ENCODE data around the gene ZNF536.

Gene ZNF536

DNA sequence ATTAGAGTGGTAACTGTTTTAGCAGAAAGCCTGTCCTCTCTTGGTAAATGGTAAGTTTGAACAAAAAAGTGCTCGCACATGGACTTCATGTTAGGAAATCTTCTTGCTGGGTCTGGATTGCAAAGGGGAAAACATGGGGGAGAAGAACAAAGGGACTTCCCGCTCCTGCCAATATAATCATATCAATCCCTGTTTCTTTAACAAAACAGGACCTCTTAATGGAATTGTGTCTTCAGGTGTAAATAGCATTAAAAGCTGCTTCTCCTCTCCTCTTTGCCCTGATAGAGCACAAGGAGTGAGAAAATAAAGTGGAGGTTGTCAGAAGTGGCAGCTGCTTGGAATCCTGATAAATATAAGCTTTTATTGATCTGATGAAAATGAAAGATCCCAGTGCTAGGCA, 20.4 kb upstream of the ZNF536 start:
- no peak for DNase-seq
- no peak overlapping the region for H3K27ac Mint-ChIP-seq
- peaks cover 3% of the 10 kb centered on the region for H3K4me1 Mint-ChIP-seq (ENCODE audit: low read depth)
- H3K9me3 Mint-ChIP-seq, result no peaks in the 10 kb centered on the region
- H3K36me3 Mint-ChIP-seq (ENCODE audit: low read depth), result no peaks in the 10 kb centered on the region
- peaks cover 10% of the 10 kb centered on the region for H3K27me3 Mint-ChIP-seq
- H3K4me3 Mint-ChIP-seq, result no peak overlapping the region

DNA sequence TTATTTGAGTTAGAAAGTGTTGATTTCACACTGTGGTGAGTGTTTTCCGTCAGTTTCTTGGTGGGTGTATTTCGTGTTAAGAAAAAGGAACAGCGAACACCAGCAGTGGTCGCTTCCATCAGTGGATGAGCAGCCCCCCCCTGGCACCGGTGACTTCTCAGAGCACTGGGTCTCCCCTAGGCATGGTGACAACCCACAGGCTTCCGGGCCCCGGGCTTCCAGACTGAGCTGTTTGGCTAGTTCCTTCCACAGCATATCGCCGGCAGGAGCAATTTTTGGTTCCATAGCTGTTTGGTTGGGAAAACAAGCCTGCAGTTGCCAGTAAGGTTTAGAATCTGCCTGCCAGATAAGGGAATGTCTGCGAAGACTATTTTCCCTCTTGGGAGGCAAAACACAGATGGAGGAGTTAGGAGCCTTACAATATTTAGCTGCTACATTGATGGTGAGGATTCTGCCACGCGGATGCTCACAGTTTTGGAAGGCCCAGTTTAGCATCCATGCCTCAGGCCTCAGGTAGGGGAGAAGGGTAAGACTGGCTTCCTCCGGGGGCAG, 18.7 kb upstream of the ZNF536 start:
- no peaks in the 10 kb centered on the region for H3K9me3 Mint-ChIP-seq
- DNase-seq, result no peak
- no peaks in the 10 kb centered on the region for H3K36me3 Mint-ChIP-seq (ENCODE audit: low read depth)
- H3K4me1 Mint-ChIP-seq (ENCODE audit: low read depth), result peaks cover 3% of the 10 kb centered on the region
- H3K27me3 Mint-ChIP-seq, result peaks cover 13% of the 10 kb centered on the region
- no peak overlapping the region for H3K4me3 Mint-ChIP-seq
- H3K27ac Mint-ChIP-seq, result no peak overlapping the region

DNA sequence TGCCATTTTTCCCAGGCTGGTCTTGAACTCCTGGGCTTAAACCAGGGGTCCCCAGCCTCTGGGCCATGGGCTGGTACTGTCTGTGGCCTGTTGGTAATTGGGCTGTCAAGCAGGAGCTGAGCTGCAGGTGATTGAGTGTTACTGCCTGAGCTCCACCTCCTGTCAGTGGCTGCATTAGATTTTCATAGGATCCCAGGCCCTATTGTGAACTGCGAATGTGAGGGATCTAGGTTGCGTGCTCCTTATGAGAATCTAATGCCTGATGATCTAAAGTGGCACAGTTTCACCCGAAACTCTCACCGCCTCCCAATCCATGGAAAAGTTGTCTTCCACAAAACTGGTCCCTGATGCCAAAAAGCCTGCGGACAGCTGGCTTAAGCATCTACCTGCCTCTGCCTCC, 16.6 kb upstream of the ZNF536 start:
- Mint-ChIP-seq H3K27ac (no peak overlapping the region), H3K9me3 (no peaks in the 10 kb centered on the region), H3K4me3 (no peak overlapping the region), H3K27me3 (peaks cover 29% of the 10 kb centered on the region), H3K36me3 (ENCODE audit: low read depth) (no peaks in the 10 kb centered on the region), H3K4me1 (ENCODE audit: low read depth) (peaks cover 6% of the 10 kb centered on the region)
- no peak for DNase-seq

DNA sequence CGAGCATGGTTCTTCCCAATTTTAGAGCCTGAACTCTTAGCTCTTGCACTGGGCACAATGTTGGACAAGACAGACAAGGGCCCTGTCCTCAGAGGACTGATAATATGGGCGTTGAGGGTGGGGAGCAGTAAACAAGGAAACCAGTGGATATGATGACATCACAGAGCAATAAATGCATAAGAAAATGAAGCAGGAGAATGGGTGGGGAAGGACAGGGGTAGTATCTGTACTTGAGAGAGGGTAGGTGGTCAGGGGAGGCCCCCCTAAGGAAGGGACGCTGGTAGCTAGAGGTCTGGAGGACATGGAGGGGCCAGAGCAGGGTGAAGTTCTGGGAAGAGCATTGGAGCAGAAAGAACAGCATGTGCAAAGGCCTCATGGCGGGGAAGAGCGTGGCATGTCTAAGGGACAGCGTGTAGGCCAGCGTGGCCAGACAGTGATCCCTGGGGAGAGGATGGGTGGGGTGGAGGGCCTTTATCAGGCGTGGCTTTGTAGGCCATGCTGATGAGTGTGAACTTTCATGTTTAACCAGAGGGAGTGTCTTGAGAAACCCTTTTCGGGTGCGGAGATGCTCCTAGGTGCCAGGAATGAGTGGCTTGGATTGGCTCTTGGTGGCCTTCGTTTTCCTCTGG, 15.1 kb upstream of the ZNF536 start:
- H3K36me3 Mint-ChIP-seq (ENCODE audit: low read depth), result no peaks in the 10 kb centered on the region
- no peaks in the 10 kb centered on the region for H3K9me3 Mint-ChIP-seq
- H3K27me3 Mint-ChIP-seq, result peaks cover 30% of the 10 kb centered on the region
- H3K4me1 Mint-ChIP-seq (ENCODE audit: low read depth), result peaks cover 6% of the 10 kb centered on the region
- H3K4me3 Mint-ChIP-seq, result no peak overlapping the region
- H3K27ac Mint-ChIP-seq, result no peak overlapping the region
- no peak for DNase-seq

DNA sequence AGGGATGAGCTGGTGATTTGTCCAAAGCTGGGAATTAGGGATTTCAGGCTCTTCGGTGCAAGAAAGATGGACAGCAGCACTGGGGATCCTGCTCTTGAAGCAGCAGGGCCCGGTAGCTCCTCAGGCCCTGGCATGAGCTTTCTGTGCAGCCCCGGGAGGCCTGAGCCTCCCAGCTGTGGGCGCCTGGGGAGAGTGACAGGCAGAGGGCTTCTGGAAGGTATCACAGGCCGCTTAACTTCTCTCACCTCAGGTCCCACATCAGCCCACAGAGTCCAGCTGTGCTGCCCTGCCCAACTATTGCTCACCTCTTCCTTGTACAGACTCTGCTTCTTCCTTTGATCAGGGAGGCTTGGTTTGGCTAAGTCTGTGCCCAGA, 14.6 kb upstream of the ZNF536 start:
- Mint-ChIP-seq H3K9me3 (no peaks in the 10 kb centered on the region), H3K4me3 (no peak overlapping the region), H3K27ac (no peak overlapping the region), H3K27me3 (peaks cover 31% of the 10 kb centered on the region), H3K36me3 (ENCODE audit: low read depth) (no peaks in the 10 kb centered on the region), H3K4me1 (ENCODE audit: low read depth) (peaks cover 6% of the 10 kb centered on the region)
- DNase-seq, result no peak

DNA sequence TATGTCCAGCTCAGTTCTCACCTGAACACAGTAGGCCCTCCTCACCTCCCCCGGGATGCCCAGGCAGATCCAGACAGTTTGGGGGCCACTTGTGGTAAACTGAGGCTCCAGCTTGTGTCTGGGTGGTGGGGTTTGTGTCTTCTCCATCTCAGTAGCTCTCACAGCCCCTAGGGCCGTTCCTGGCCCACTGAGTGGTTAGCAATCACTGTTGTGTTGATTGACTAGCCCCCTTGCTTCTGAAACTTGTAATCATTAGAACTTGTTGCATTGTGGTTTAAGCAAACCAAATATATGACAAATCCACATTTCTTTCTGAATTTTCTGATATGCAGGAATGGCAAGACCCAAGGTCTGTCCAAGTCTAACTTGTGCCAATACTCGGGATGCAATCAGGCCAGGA, 13.9 kb upstream of the ZNF536 start:
- peaks cover 2% of the 10 kb centered on the region for H3K4me1 Mint-ChIP-seq (ENCODE audit: low read depth)
- no peak for DNase-seq
- no peaks in the 10 kb centered on the region for H3K9me3 Mint-ChIP-seq
- H3K4me3 Mint-ChIP-seq, result no peak overlapping the region
- peaks cover 32% of the 10 kb centered on the region for H3K27me3 Mint-ChIP-seq
- H3K36me3 Mint-ChIP-seq (ENCODE audit: low read depth), result no peaks in the 10 kb centered on the region
- H3K27ac Mint-ChIP-seq, result no peak overlapping the region

DNA sequence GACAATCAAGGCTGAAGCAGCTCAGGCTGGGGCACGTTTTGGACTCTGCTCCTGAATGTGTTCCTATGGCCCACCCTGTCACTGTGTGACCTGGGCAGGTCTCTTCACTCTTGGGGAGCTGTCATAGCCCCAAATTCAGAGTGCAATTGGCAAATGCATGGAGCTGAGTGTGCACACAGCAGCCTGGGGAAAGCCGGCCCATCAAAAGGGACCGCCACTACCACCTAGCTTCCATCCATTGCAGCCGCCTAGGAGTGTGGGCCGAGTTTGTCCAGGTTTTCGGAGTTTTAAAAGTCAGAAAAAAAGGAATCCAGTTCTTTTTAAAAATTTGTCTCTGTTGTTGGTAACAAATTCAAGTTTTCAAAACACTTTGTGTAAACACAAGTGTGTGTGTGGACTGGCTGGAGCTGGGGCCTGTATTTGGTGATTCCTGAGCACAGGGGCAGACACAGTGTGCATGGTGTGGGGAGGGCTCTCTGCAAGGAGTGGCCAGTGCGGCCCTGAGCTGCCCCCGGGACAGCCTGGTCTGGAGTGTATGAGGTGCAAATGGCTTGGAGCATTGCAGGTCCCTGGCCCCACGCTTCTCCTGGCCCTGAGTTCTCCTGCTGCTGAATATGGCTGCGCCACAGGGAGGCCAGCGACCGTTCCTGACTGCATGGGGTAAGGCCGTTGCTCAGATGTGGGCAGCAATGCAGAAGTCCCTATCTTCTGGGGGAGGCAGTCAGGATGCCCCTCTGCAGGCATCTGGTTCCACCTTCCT, 13.2 kb upstream of the ZNF536 start:
- Mint-ChIP-seq H3K27ac (no peak overlapping the region), H3K9me3 (no peaks in the 10 kb centered on the region), H3K4me1 (ENCODE audit: low read depth) (peaks cover 2% of the 10 kb centered on the region), H3K27me3 (peaks cover 32% of the 10 kb centered on the region), H3K36me3 (ENCODE audit: low read depth) (no peaks in the 10 kb centered on the region), H3K4me3 (no peak overlapping the region)
- DNase-seq, result no peak

DNA sequence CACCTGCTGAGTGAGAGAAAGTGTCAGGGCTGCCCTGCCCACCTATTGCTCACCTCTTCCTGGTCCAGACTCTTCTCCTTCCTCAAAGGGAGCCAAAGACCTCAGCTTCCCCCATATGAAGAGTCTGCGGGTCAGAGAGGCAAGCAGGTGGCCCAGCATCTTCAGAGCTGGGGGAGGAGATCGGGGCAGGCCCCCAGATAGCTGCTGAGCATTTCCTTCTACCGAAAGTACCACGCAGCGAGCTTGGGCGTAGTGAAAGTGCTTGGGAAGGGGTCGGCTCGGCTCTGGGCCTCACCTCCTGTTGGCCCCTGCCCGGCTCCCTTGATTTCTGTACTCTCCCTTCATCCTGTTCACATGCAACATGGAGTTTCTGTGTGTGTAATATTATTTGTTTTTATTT, 12.2 kb upstream of the ZNF536 start:
- H3K27ac Mint-ChIP-seq, result no peak overlapping the region

DNA sequence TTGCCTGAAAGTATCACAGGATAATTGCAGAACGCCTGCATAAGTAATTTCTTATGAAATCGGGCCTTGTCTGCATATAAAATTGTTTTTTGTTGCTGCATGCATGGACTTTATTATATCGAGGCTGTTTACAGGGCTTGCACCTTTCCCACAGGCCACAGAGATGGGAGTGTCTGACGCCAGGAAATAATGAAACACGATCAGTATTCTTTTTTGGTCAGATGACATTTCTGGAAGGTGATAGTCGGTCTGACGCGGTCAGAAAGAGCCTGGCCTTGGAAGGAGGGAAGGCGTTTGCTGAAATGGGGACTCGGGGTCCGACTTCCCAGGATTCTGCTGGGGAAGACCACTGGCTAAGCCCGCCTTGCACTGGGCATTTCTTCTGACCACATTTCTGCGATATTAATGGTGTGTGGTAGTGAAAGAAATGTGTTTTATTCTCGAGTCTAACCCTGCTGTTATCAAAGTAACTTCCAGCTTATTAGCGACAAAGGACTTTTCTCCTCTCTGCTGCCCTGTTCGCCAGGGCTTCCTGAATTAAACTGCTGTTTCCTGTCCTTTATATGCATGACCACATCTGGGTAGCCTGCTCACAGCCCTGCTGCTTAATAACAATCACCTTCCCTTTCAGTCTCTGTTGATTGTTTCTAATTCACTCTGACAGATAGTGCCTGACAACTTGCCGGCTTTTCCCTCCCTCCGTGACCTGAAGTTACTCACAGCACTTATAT, 11.6 kb upstream of the ZNF536 start:
- no peak overlapping the region for H3K27ac Mint-ChIP-seq
- DNase-seq, result no peak
- H3K27me3 Mint-ChIP-seq, result peaks cover 29% of the 10 kb centered on the region

More for the DNA sequence above, 12.2 kb upstream of the ZNF536 start:
- Mint-ChIP-seq H3K4me1 (ENCODE audit: low read depth) (peaks cover 2% of the 10 kb centered on the region), H3K9me3 (no peaks in the 10 kb centered on the region), H3K4me3 (no peak overlapping the region), H3K36me3 (ENCODE audit: low read depth) (no peaks in the 10 kb centered on the region), H3K27me3 (peaks cover 31% of the 10 kb centered on the region)
- no peak for DNase-seq

DNA sequence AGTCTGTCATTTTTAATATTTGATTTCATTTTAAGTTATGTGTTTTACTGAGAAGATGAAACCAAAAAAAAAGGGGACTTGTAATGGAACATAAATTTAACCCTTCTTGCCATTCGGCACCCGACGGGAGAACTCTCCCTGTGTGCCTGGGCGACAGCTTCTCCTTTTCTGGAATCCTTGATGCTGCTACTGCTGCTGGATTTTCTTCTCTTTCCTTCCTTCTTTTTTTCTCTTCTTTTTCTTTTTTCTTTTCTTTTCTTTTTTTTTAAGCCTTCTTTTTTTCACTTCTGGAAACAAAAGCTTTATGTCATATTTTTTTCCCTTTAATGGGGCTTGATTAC, 11.1 kb upstream of the ZNF536 start:
- peaks cover 29% of the 10 kb centered on the region for H3K27me3 Mint-ChIP-seq
- no peaks in the 10 kb centered on the region for H3K9me3 Mint-ChIP-seq
- no peak overlapping the region for H3K4me3 Mint-ChIP-seq
- H3K4me1 Mint-ChIP-seq (ENCODE audit: low read depth), result peaks cover 2% of the 10 kb centered on the region
- no peak for DNase-seq
- no peak overlapping the region for H3K27ac Mint-ChIP-seq
- no peaks in the 10 kb centered on the region for H3K36me3 Mint-ChIP-seq (ENCODE audit: low read depth)

More for the DNA sequence above, 11.6 kb upstream of the ZNF536 start:
- H3K9me3 Mint-ChIP-seq, result no peaks in the 10 kb centered on the region
- no peak overlapping the region for H3K4me3 Mint-ChIP-seq
- H3K4me1 Mint-ChIP-seq (ENCODE audit: low read depth), result peaks cover 2% of the 10 kb centered on the region
- no peaks in the 10 kb centered on the region for H3K36me3 Mint-ChIP-seq (ENCODE audit: low read depth)

DNA sequence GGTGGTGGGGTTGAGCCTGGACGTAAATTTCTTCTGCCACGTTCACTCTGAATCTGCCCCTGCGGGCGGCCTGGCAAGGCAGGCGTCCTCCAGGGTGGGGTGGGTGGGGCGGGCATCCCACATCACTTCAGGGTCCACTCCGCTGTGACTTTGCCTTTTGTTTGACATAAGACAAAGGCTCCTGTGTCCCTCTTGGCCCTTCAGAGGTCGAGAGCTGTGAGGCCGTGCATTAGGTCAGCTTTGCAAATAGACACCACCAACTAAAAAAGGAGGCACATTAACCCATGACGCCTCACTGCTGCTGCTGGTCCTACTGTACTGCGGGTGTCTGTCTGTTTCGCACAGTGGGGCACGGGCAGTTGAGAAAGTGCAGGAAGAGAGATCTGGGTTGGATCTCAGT, 10.5 kb upstream of the ZNF536 start:
- Mint-ChIP-seq H3K4me1 (ENCODE audit: low read depth) (peaks cover 2% of the 10 kb centered on the region), H3K9me3 (no peaks in the 10 kb centered on the region), H3K27me3 (peaks cover 29% of the 10 kb centered on the region), H3K36me3 (ENCODE audit: low read depth) (no peaks in the 10 kb centered on the region), H3K4me3 (no peak overlapping the region), H3K27ac (no peak overlapping the region)
- DNase-seq, result no peak

DNA sequence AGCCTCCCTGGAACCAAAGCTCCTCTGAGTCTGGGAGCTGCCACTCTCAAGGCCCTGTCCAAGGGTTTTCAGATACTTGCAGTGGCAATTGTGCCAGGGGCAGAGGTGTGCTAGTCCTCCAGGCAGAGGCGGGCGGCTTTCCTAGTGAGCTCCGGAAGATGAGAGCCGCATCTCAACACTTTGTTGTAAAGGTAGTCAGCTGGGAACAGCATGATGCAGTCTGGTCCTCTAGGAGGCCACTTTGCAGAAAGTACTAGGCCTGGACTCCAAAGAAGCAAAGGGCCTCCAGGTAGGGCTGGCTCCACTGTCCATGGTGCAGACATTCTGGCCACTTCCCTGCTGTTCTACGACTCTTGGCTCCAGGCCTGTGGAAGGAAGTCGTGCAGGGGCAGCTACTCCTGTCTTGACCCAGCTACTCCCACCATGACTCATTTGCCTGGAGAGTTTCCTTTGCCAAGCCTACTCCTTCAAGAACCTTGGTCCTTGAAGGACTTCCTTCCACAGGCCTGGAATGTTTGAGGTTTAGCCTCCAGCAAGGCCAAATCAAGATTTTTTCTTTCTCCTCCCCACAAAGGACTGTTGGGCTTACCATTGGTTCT, 9.9 kb upstream of the ZNF536 start:
- peaks cover 25% of the 10 kb centered on the region for H3K27me3 Mint-ChIP-seq
- no peak for DNase-seq

DNA sequence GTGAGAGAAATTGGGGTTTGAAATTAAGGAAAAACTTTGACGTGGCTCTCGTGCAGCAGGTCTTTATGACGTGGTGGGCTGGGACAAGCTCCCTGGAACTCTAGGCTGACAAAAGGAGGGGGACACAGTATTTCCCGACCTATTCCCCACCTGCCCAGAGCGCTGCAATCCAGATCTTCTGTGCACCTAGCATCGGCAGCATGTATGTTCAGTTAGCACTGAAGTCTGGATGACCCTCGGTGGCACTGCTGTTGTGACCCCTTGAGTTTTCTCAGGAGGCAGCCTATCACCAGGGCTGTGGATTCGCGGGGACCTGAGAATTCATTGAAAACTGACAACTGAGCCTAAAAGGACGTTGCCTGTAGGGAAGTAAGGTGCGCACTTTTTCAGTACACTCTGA, 9.1 kb upstream of the ZNF536 start:
- Mint-ChIP-seq H3K36me3 (ENCODE audit: low read depth) (no peaks in the 10 kb centered on the region), H3K27me3 (peaks cover 25% of the 10 kb centered on the region), H3K27ac (no peak overlapping the region), H3K9me3 (no peaks in the 10 kb centered on the region), H3K4me3 (no peak overlapping the region), H3K4me1 (ENCODE audit: low read depth) (peaks cover 2% of the 10 kb centered on the region)
- DNase-seq, result no peak

More for the DNA sequence above, 9.9 kb upstream of the ZNF536 start:
- Mint-ChIP-seq H3K27ac (no peak overlapping the region), H3K4me3 (no peak overlapping the region), H3K36me3 (ENCODE audit: low read depth) (no peaks in the 10 kb centered on the region), H3K9me3 (no peaks in the 10 kb centered on the region), H3K4me1 (ENCODE audit: low read depth) (peaks cover 2% of the 10 kb centered on the region)

DNA sequence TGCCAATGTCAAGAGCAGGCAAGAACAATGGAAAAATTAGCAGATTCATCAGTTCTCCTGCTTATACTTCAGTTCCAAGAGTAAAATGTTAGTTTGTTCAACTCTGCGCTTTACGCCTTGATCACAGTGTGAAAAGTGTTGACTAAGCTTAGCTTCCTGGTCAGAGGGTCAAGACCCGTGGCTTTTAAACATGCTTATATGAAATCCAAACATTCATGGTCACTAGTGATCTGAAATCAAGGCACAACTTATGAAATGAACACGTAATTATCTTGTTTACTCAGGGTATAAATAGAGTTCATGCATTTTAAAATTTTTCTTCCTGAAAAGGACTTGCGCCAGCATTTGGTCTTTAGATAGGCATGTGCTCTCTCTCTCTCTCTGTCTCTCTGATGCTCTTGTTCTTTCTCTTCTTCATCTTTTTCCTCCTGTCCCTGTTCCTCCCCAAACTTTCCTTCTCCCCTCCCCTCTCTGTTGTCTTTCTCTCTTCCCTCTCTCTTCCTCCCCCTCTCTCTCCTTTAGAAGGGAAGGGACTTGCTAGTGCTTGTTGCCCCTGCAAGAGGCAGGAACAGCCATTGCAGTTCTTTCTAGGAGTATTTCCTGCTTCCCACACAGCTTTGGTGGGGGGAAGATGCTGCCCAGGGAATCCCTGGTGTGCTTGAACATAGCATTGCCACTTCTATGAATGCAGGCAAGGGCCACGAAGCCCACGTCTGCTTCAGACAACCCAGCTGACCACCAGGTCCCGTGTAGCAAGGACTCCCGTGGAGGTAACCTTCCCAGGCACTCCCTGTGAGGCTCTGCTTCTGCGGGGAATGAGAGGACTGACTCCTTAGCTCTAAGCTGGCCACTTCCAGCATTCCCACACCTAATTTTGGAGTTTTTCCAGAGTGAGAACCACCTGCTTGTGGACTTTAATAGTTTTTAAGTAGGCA, 7.1 kb upstream of the ZNF536 start:
- no peak for DNase-seq
- H3K9me3 Mint-ChIP-seq, result no peaks in the 10 kb centered on the region
- no peaks in the 10 kb centered on the region for H3K36me3 Mint-ChIP-seq (ENCODE audit: low read depth)
- H3K27me3 Mint-ChIP-seq, result peaks cover 11% of the 10 kb centered on the region
- no peak overlapping the region for H3K4me3 Mint-ChIP-seq
- peaks cover 2% of the 10 kb centered on the region for H3K4me1 Mint-ChIP-seq (ENCODE audit: low read depth)
- no peak overlapping the region for H3K27ac Mint-ChIP-seq

All from activated T-cell treated with anti-CD3 and anti-CD28 coated beads, Interleukin-2, amount 50 U/mL, for 24 hours (primary cell).